T-cell (primary cell): ENCODE data around the gene SAMD14. TPM values are rescaled to one million over a fixed set of nuclear protein-coding genes. Genes with fewer than 3 reads are reported as not detected.
A peak's percentile ranks its signal among the peaks of the same experiment; 100 is the strongest.

Experiments
- ATAC-seq, 4 experiments: fragments of 200-7000 bp in 3 of 4; fragments of 150-1000 bp in 1 of 4; cut with Tn5 transposase; replicated peaks in 1 of 4; 1 replicate in 3 of 4; 2 replicates in 1 of 4; pipeline ENCODE4 v1.10.0; 2021; ENCODE audit warnings: moderate library complexity in 3 of 4, mild to moderate bottlenecking in 2 of 4, moderate number of reproducible peaks in 1 of 4
- CTCF ChIA-PET, 2 donors: fragments of 300-600 bp; sonication (Branson Sonifier 250); formaldehyde crosslinking; loops; one replicate each; lab custom pipeline; 2022; ENCODE audit warnings: antibody characterized with exemption in 2 of 2; lab: Charles Lee
- POLR2A ChIA-PET, 2 donors: fragments of 300-600 bp; sonication (Branson Sonifier 250); formaldehyde crosslinking; loops; one replicate each; lab custom pipeline; 2022; ENCODE audit warnings: antibody characterized with exemption in 2 of 2; lab: Charles Lee
- DNase-seq, 35 experiments: peaks; one replicate each; pipeline versions ENCODE4 v3.0.0 to v3.0.0-alpha.2; 2013 to 2023
- H3K27ac ChIP-seq: one replicate; pipeline ENCODE4 v1.5.1; 2013; ENCODE audit warnings: low read length
- H3K27me3 ChIP-seq, 2 experiments: replicated peaks in 1 of 2; 1 replicate in 1 of 2; 2 replicates in 1 of 2; pipeline versions ENCODE4 v1.6.1 to v1.7.0; 2013; ENCODE audit warnings: low read length in 1 of 2, mixed read lengths in 1 of 2; ENCODE audit not compliant: control insufficient read depth in 2 of 2, insufficient read depth in 2 of 2; ENCODE audit errors: extremely low read depth in 1 of 2
- H3K36me3 ChIP-seq, 2 donors: 1 replicate in 1 of 2; 2 replicates in 1 of 2; pipeline versions ENCODE4 v1.6.1 to v1.7.0; 2013; ENCODE audit warnings: low read length in 1 of 2; ENCODE audit not compliant: control insufficient read depth in 2 of 2, insufficient read depth in 1 of 2; ENCODE audit errors: extremely low read depth in 1 of 2
- H3K4me1 ChIP-seq, 2 experiments: 1 replicate in 1 of 2; 2 replicates in 1 of 2; pipeline versions ENCODE4 v1.6.1 to v1.7.0; 2013; ENCODE audit warnings: low read length in 2 of 2, mixed read lengths in 1 of 2; ENCODE audit not compliant: insufficient read depth in 2 of 2, control insufficient read depth in 1 of 2; ENCODE audit errors: extremely low read depth in 1 of 2
- H3K4me3 ChIP-seq, 2 donors: 1 replicate in 1 of 2; 2 replicates in 1 of 2; pipeline versions ENCODE4 v1.5.1 to v1.7.0; 2013; ENCODE audit warnings: mild to moderate bottlenecking in 2 of 2, low read length in 1 of 2, moderate library complexity in 1 of 2; ENCODE audit not compliant: control insufficient read depth in 1 of 2; ENCODE audit errors: extremely low read depth in 1 of 2
- H3K9me3 ChIP-seq: 2 replicates; pipeline ENCODE4 v1.7.0; 2013
- H3K27ac Mint-ChIP-seq, 2 donors: one replicate each; pipeline ENCODE4 v1.8.0; 2020 to 2021; ENCODE audit warnings: mild to moderate bottlenecking in 2 of 2, mixed read lengths in 2 of 2
- H3K27me3 Mint-ChIP-seq, 2 donors: one replicate each; pipeline ENCODE4 v1.8.0; 2021 to 2022; ENCODE audit warnings: mixed read lengths in 2 of 2
- H3K36me3 Mint-ChIP-seq: one replicate; pipeline ENCODE4 v1.8.0; 2021; ENCODE audit warnings: mixed read lengths
- H3K4me1 Mint-ChIP-seq, 3 donors: one replicate each; pipeline ENCODE4 v1.8.0; 2020 to 2022; ENCODE audit warnings: mixed read lengths in 3 of 3, mild to moderate bottlenecking in 1 of 3
- H3K4me3 Mint-ChIP-seq, 3 donors: one replicate each; pipeline ENCODE4 v1.8.0; 2020 to 2022; ENCODE audit warnings: mild to moderate bottlenecking in 3 of 3, mixed read lengths in 3 of 3, moderate library complexity in 3 of 3
- H3K9me3 Mint-ChIP-seq, 3 donors: one replicate each; pipeline ENCODE4 v1.8.0; 2020 to 2022; ENCODE audit warnings: mixed read lengths in 3 of 3
- WGBS: methylation state at CpG from one replicate; pipeline ENCODE4 v1.1.5; 2013; ENCODE audit warnings: missing lambda C conversion rate; ENCODE audit not compliant: insufficient coverage; 5-methylcytosine and 5-hydroxymethylcytosine counted together
- total RNA-seq, 35 experiments: library from RNA in 6 of 35; stranded (reverse) in 6 of 35; fragments of 120-200 nt in 1 of 35; gene quantifications; one replicate each; pipeline versions ENCODE4 v1.2.1 to v1.2.4 and lab custom pipeline; 2013 to 2026

The SAMD14 gene
- total RNA-seq, 5 donors from 2014 or later (not counting 1 experiment from before 2014, with no cell fraction given) = 0.23 to 0.70 (median 0.35) TPM

DNA sequence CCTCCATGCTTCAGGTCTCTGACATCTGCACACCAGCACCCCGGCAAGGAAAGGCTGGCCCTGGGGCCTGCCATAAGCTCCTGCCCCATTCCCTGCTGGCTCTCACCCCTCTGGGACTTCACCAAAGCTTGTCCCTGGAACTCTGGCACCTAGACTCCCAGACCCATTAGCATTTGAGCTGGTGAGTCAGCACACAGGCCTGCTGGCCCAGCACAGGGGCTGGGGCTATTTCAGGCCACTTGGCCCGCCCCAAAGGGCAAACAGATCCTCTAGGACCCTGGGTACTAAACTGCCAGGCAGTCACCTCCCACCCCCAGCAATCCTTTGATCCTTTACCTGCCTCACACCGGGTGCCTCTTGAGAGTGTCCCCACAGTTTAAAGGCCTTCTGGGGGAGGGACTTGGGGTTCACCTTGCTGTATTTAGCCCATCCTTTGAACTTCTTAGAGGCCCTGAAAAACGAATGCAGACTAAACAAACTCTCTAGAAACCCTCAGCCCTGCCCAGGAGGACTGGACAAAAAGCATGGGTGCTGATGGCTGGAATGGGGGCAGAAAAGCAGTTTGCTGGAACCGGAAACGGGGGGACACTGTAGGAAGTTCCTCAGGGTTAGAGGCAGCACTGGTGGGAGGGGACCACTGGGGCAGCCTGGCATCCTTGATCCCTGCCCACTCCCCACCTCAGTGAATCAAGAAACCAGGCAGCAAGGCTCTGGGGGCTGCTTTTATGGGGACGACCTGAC, 3.2 kb upstream of the SAMD14 start:
- no peak overlapping the region for H3K27ac ChIP-seq
- no peak overlapping the region for H3K4me3 Mint-ChIP-seq
- H3K27ac Mint-ChIP-seq = no peak overlapping the region
- WGBS = 82% methylated on average over 3 of the region's 7 CpGs
- H3K27me3 Mint-ChIP-seq = peaks cover 12 to 13% of the 10 kb centered on the region in 2 donors
- peaks cover 23% of the 10 kb centered on the region for H3K36me3 Mint-ChIP-seq
- ATAC-seq = no peak
- H3K4me3 ChIP-seq = no peak overlapping the region
- no peaks in the 10 kb centered on the region for H3K9me3 ChIP-seq
- CTCF ChIA-PET = no interaction called here
- H3K36me3 ChIP-seq = peaks cover 12 to 40% of the 10 kb centered on the region in 2 donors
- peaks cover 26 to 40% (median 36%) of the 10 kb centered on the region in 3 donors for H3K4me1 Mint-ChIP-seq
- H3K27me3 ChIP-seq = peaks cover 0 to 32% of the 10 kb centered on the region in 2 experiments
- POLR2A ChIA-PET = no interaction called here
- no peak for DNase-seq
- peaks cover 6 to 26% of the 10 kb centered on the region in 2 experiments for H3K4me1 ChIP-seq
- H3K9me3 Mint-ChIP-seq = no peaks in the 10 kb centered on the region

- Histone ChIP-seq H3K9me3 (no peaks in the 10 kb centered on the region), H3K27me3 (peaks cover 0 to 40% of the 10 kb centered on the region in 2 experiments), H3K27ac (no peak overlapping the region), H3K36me3 (peaks cover 10 to 31% of the 10 kb centered on the region in 2 donors), H3K4me1 (peaks cover 6 to 30% of the 10 kb centered on the region in 2 experiments), H3K4me3 (no peak overlapping the region)
- no peaks in the 10 kb centered on the region for H3K9me3 Mint-ChIP-seq
- WGBS = 88% methylated on average over 2 of the region's 6 CpGs
- peak overlapping the region in 1 of 2 donors; percentile 5 for H3K27ac Mint-ChIP-seq
- peak overlapping the region in 1 of 3 donors; percentile 66 for H3K4me3 Mint-ChIP-seq
- peaks cover 12 to 13% of the 10 kb centered on the region in 2 donors for H3K27me3 Mint-ChIP-seq
- peaks cover 26 to 38% (median 35%) of the 10 kb centered on the region in 3 donors for H3K4me1 Mint-ChIP-seq
- ChIA-PET CTCF (interaction anchor here (0.6 to 1.9 kb wide), 4 partner anchors 14 to 38 kb away, joined by 3 to 8 read pairs (median 5); partner anchors contain the start of gene PPP1R9B (in 1 of the 2)), POLR2A (no interaction called here)
- peaks cover 13% of the 10 kb centered on the region for H3K36me3 Mint-ChIP-seq
- DNase-seq (no peak), ATAC-seq (no peak)
These were observed 2.3 kb upstream of the SAMD14 start for GRCh38 chr17:50132104-50132794.

- ATAC-seq (peak in 1 of 4 experiments; percentile 48), DNase-seq (peak in 4 of 35 experiments; percentile 12 to 50 (median 26))
- H3K4me1 ChIP-seq = peaks cover 6 to 30% of the 10 kb centered on the region in 2 experiments
- WGBS = 48% methylated on average over 4 of the region's 19 CpGs
- H3K4me1 Mint-ChIP-seq = peaks cover 23 to 37% (median 34%) of the 10 kb centered on the region in 3 donors
- ChIA-PET CTCF (interaction anchor here (0.6 to 1.9 kb wide), 6 partner anchors 9 to 569 kb away, joined by 3 to 8 read pairs (median 6); no protein-coding TSS in a partner anchor), POLR2A (no interaction called here)
- peaks cover 5 to 17% of the 10 kb centered on the region in 2 donors for H3K36me3 ChIP-seq
- H3K4me3 ChIP-seq = peak overlapping the region in 1 of 2 donors; percentile 51
- H3K4me3 Mint-ChIP-seq = peak overlapping the region; percentile 57 to 66 (median 59)
- peaks cover 4% of the 10 kb centered on the region for H3K36me3 Mint-ChIP-seq
- no peaks in the 10 kb centered on the region for H3K9me3 Mint-ChIP-seq
- H3K27ac Mint-ChIP-seq = no peak overlapping the region
- no peaks in the 10 kb centered on the region for H3K9me3 ChIP-seq
- no peak overlapping the region for H3K27ac ChIP-seq
- H3K27me3 ChIP-seq = peaks cover 0 to 40% of the 10 kb centered on the region in 2 experiments
- peaks cover 12 to 13% of the 10 kb centered on the region in 2 donors for H3K27me3 Mint-ChIP-seq
These were observed 772 bp upstream of the SAMD14 start for GRCh38 chr17:50130559-50131305.

DNA sequence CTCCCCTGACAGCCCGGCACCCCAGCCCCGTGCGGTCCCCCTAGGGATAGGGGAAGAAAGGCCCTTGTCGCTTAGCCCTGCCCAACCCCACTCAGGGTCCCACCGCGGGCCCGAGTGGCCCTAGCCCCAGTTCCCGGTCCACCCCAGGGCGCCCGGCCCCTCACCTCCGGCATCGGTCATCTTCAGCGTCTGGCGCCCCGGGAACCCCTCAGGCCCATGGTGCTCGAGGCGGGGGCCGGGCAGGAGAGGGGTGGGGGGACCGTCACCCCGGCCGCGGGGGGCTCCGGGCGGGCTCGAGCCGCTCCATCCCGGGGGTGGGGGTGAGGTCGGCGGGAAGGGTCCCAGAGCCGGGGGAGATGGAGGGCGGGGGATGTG, 620 bp downstream of the SAMD14 start:
- no peak overlapping the region for H3K27ac Mint-ChIP-seq
- Histone ChIP-seq H3K27ac (no peak overlapping the region), H3K36me3 (peaks cover 0 to 4% of the 10 kb centered on the region in 2 donors), H3K4me3 (peak overlapping the region in 1 of 2 donors; percentile 10), H3K27me3 (peaks cover 0 to 40% of the 10 kb centered on the region in 2 experiments), H3K9me3 (no peaks in the 10 kb centered on the region), H3K4me1 (peaks cover 6 to 30% of the 10 kb centered on the region in 2 experiments)
- peaks cover 23 to 37% (median 34%) of the 10 kb centered on the region in 3 donors for H3K4me1 Mint-ChIP-seq
- ATAC-seq = peak in 3 of 4 experiments; percentile 2 to 13 (median 9)
- ChIA-PET POLR2A (no interaction called here), CTCF (interaction anchor here in 1 of 2 donors (0.6 to 1.5 kb wide), 3 partner anchors 12 to 40 kb away, joined by 4 to 6 read pairs (median 4); no protein-coding TSS in a partner anchor)
- WGBS = 0% methylated on average over 11 of the region's 31 CpGs
- H3K36me3 Mint-ChIP-seq = no peaks in the 10 kb centered on the region
- peaks cover 12 to 13% of the 10 kb centered on the region in 2 donors for H3K27me3 Mint-ChIP-seq
- no peaks in the 10 kb centered on the region for H3K9me3 Mint-ChIP-seq
- no peak for DNase-seq
- peak overlapping the region; percentile 43 to 73 (median 66) for H3K4me3 Mint-ChIP-seq

DNA sequence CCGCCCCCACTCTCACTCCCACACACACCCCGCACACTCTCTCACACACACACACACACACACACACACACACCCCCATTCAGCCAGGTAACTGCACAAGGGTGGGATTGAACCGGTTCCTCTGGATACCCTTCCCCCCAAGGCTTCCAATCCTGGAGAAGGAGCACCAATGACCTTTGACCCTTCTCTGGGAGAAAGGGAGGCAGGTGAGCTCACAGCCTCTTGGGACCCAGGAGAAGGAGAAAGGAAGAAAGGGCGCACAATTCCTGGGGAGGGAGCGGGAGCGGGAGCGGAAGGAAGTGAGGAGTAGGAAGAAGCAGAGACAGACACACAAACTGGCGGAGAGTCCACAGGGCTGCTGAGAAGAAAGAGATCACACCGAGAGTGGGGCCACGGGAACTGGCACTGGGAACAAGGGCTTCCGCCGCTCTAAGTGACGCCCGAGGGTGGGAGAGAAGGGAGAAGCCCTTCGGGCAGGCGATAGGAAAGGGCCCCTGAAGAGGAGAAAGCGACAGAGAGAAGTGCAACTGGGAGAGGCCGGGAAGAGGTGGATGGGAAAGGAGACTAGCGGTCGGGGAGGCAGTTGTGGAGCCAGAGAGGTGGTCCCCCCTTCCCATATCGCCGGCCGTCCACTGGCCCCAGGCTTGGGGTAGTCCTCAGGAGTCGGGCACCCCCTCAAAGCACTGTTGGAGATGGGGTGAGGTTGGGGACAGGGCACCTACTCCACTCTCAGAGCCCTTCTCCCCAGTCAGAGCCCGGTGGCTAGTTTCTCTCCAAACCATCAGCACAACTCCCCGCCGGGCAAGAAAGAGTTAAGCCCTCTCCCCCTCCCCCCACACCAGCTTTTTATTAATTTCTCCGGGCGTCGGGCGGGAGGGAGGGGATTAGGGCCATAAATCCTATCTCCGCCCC, 1.3 kb downstream of the SAMD14 start:
- H3K27ac ChIP-seq = no peak overlapping the region
- POLR2A ChIA-PET = no interaction called here

More for the DNA sequence above, 1.3 kb downstream of the SAMD14 start:
- Mint-ChIP-seq H3K27ac (peak overlapping the region in 1 of 2 donors; percentile 43), H3K4me1 (peaks cover 23 to 36% (median 34%) of the 10 kb centered on the region in 3 donors), H3K36me3 (no peaks in the 10 kb centered on the region), H3K9me3 (no peaks in the 10 kb centered on the region), H3K27me3 (peaks cover 12 to 13% of the 10 kb centered on the region in 2 donors), H3K4me3 (peak overlapping the region; percentile 51 to 69 (median 66))
- no peaks in the 10 kb centered on the region for H3K9me3 ChIP-seq
- no peaks in the 10 kb centered on the region for H3K36me3 ChIP-seq
- peaks cover 6 to 30% of the 10 kb centered on the region in 2 experiments for H3K4me1 ChIP-seq
- DNase-seq (no peak), ATAC-seq (no peak)
- H3K27me3 ChIP-seq = peaks cover 0 to 40% of the 10 kb centered on the region in 2 experiments
- H3K4me3 ChIP-seq = peak overlapping the region in 1 of 2 donors; percentile 54
- CTCF ChIA-PET = no interaction called here
- 32% methylated on average over 16 of the region's 32 CpGs for WGBS
